Measurements from ENCODE around the gene RMDN3.

RMDN3 gene

GRCh38 chr15:40746916-40747418 is 8.1 kb downstream of the RMDN3 start:
- no peak for DNase-seq

DNA sequence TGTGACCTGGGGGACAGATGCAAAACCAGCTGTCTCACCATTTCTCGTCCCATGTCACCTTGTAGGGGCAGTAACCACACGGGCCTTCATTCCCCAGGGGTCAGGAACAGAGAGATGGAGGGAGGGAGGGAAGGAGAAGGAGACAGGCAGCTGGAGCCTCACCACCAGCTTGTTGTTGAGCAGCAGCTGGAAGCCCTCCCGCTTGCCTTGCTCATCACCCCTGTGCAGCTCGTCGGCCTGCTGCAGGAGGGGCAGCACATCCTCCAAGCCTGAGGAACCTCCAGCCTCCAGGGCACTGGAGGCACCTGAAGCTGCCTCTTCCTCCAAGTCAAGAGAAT is 10.3 kb downstream of the RMDN3 start:
- DNase-seq, result no peak

DNA sequence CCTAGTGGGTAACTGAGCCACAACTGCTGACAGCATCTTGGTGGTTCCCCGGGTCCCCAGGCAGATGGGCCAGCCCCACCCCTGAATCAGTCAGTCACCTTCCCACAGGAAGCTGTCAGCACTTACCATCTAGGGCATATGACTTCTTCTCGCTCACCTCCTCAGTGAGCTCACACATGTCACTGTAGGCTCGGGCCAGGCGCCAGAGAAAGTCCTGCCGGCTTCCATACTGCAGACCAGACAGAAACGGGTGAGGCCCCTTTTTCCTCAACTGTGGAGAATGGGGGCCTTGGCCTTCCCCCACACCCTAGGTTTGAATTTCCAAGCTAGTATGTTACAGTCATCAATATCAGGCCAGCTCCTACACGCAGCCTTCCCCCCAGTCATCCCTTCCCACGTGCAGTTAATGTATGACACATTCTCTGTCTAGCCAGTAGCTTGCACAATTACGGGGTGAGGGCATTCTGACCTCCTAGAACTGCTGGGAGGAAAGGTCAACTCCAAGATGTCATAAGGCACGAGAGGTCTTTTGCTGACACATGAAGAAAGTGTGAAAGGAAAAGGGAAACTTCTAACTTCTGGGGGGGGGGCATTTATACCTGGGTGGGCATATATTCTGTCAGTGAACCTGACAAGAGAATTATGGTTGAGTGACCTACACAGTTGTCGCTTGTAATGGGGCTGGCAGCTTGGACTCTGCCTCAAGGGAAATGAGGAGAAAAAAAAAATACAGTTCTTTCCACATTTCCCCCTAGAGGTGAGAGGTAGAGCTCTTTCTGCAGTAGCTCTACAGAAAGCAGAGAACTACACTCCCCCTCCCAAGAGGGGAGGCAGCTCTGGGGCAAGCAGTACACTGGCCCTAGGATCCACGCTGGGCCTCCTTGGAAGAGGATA is 10.9 kb downstream of the RMDN3 start:
- no peak for DNase-seq

DNA sequence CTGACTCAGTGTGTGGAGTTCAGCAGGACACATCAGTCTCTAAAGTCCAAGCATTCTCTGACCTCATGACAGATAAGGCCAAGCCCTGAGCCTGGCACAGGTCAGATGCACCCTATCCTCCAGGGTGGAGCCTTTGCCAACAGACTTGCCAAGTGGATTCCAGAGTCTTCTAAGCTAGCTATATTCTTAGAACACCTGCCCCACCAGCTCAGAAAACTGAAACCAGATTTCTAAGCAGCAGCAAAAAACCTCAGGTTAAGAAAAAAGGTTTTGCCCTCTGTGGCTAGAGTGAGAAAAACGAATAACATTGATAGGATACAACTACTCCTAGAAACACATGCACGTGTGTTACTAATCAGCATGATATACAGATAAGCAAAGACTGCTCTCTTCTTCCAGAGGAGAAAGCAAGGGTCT is 11.6 kb downstream of the RMDN3 start:
- DNase-seq, result no peak

DNA sequence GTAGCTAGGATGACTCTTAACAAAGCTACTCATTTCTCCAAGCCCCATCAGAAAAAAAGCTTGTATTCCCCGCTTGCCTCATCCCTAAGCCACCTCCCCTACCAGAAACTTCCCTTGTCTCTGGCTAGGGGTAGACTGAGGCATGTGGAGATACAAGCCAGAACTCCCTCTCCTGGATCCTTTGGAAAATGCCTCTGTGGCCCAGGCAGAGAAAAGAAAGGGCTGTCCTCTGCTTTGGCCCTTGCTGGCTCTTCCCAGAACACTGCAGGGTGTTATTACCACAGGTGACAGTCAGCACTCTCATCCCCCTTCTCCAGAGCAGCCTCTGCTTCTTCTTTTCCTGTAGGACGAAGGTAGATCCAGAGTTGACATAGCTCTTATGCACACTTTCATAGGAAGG is 15.2 kb downstream of the RMDN3 start:
- no peak for DNase-seq

DNA sequence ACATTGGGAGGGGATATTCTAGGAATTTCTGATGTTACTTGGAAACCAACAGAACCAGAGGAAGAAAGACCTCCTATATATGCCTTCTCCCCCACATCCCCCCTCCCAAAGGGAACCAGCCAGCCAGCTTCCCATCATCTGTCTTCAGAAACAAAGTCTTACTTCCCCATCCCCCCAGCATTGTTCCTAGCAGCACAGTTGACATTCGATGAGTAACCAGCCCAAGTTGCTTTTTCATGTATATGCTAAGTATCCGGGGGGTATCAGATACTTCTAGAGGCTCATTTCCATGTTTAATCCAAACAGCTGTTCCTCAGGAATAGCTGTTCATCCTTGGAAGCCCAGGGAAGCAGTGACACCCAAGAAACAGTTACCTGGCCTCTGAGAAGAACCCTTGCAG is 16.0 kb downstream of the RMDN3 start:
- no peak for DNase-seq

GRCh38 chr15:40737048-40737447 is 18.0 kb downstream of the RMDN3 start:
- DNase-seq, result no peak

DNA sequence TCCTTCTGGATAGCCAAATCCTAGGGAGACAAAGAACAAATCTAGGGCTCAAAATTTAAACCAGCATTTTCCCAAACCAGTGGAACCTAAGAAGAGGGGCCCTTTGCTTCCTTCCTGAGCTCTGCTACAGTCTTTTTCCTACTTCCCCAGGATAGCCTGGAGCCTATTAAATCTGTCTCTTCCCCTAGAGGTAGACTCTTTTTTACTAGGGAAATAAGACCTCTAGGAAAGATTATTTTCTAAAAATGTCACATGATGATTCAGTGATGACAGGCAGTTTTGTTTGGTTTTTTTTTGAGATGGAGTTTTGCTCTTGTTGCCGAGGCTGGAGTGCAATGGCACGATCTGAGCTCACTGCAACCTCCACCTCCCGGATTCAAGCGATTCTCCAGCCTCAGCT is 18.5 kb downstream of the RMDN3 start:
- DNase-seq, result no peak

GRCh38 chr15:40731034-40731433 is 24.0 kb downstream of the RMDN3 start:
- DNase-seq, result no peak

DNA sequence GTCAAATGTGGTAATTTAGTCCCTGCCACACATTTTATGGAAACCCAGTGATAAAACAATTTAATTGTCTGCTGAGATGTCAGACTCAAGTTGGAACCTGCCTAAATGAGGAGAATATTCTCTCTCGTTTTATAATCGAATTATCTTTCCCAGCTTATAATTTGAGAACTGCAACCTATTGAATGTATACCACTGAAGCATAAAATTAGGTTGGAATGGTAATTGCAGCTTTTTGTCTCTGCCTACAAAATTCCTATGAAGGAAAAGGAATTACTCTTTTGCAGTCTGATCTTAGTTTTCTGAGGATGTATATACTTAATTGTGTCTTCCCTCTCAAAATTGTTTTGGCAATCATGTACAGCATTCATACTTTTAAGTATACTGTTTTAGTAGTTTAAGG is 31.1 kb downstream of the RMDN3 start:
- no peak for DNase-seq

DNA sequence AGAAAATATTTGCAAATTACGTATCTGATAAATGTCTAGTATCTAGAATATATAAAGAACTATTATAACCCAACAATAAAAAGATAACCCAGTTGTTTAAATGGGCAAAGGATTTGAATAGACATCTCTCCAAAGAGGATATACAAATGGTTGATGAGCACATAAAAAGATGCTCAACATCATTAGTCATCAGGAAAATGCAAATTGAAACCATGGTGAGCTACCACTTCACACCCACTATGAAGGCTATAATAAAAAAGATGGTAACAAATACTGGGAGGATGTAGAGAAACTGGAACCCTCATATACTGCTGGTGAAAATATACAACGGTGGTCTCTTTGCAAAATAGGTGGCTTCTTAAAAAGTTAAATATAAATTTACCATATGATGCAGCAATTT is 32.1 kb downstream of the RMDN3 start:
- DNase-seq, result no peak

GRCh38 chr15:40722354-40722753 is 32.7 kb downstream of the RMDN3 start:
- no peak for DNase-seq

DNA sequence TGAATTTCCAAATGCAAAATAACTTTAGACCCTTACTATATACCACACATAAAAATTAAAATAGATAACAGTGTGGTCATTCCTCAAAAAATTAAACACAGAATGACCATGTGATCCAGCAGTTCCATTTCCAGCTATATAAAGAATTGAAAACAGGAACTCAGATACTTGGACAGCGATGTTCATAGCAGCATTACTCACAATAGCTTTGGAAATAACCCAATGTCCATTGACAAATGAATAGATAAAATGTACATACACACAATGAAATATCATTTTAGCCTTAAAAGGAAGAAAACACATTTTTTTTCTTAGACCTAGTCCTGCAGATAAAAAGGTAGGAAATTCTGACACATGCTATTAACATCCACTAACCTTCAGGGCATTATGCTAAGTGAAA is 33.4 kb downstream of the RMDN3 start:
- no peak for DNase-seq

DNA sequence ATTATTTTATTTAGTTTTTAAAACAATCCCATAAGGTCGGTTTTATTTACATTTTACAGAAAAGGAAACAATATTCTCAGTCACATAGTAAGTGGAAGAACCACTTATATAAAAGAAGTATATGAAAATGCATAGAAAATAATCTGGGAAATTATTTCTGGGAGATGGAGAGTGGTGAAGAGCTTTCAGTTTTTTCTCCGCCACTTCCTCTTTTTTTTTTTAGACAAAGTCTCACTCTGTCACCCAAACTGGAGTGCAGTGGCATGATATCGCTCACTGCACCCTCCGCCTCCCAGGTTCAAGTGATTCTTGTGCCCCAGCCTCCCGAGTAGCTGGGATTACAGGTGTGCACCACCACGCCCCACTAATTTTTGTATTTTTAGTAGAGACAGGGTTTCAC is 38.9 kb downstream of the RMDN3 start:
- DNase-seq, result no peak

- no peak for DNase-seq
Observed at GRCh38 chr15:40714144-40714543, 40.9 kb downstream of the RMDN3 start.

DNA sequence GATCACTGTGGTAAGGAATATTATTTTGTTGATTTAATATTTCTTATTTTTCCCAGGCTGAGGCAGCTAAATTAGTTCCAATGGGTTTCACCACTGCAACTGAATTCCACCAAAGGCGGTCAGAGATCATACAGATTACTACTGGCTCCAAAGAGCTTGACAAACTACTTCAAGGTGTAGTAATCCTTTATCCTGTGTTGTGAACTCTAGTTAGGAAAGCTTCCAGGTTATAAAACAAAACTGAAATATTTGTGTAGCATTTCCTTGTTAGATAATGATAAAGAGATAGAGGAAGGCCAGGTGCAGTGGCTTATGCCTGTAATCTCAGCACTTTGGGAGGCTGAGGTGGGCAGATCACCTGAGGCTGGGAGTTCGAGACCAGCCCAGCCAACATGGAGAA is 48.9 kb downstream of the RMDN3 start:
- DNase-seq, result no peak

- DNase-seq, result no peak
Observed at GRCh38 chr15:40702077-40702476, 53.0 kb downstream of the RMDN3 start.

GRCh38 chr15:40697916-40698315 is 57.1 kb downstream of the RMDN3 start:
- DNase-seq, result no peak

GRCh38 chr15:40696228-40696627 is 58.8 kb downstream of the RMDN3 start:
- DNase-seq, result no peak

DNA sequence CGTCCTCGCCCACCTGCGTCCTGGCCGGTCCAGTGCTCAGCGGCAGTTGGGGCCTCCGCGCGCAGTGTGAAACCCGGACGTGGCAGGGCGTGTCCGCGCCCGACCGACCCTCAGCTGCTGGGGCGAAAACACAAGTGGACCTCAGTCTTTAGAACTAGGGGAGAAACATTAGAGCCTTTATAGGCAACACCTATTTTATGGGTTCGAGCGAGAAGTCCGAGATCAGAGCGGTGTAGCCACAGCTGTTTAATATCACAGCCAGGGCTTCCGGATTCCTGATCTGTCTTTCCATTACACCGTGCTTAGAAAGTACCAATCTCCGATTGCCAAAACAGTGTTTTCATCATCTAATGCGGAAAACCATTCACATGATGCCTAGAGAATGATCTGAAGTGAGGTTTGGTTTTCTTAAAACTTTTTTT is 59.6 kb downstream of the RMDN3 start:
- no peak for DNase-seq

DNA sequence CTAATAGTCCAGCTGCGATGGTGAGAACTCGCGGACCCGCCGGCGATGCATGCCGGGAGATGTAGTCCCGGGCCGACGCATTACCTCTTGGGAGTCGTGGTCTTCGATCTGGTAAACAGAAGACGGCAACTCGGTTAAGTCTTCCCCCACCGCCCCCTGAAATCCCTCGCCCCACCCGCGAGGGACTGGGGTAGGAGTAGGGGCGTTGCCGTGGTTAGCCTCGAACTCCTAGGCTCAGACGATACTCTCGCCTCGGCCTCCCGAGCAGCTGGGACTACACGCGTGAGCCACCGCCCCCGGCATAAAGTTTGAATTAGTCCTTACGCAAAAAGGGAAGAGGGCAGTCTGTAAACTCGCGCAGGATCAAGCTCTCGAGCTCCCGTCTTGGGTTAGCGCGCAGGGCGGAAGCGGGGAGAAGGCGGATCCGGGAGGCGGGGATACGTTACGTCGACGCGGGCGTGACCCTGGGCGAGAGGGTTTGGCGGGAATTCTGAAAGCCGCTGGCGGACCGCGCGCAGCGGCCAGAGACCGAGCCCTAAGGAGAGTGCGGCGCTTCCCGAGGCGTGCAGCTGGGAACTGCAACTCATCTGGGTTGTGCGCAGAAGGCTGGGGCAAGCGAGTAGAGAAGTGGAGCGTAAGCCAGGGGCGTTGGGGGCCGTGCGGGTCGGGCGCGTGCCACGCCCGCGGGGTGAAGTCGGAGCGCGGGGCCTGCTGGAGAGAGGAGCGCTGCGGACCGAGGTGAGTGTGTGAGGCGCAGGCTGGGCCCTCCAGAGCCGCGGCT is 60.2 kb downstream of the RMDN3 start, which contains the start of gene RAD51:
RAD51 (plus strand) TSS at position 487 of the 781 bp plus-strand sequence. CDS start 3,585 bp downstream, outside the sequence.
- peak; percentile 90 for DNase-seq

GRCh38 chr15:40693904-40694687 is 61.0 kb downstream of the RMDN3 start:
- DNase-seq, result no peak

DNA sequence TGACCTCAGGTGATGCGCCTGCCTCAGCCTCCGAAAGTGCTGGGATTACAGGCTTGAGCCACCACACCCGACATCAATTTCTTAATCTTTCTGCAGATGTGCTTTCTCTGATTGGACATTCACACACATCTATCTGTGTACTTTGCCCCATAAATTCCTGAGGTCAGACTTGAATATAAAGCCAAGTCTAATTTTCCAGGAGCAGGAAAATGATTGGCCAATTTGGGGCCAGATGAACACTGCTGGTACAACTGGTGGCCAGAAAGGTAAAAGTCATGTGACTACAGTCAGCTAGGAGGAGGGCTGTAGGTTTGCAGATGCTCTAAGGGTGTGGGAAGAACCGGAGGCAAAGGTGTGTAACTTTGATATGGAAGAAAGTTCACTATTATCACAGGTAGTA is 63.3 kb downstream of the RMDN3 start:
- DNase-seq, result no peak
